Measurements from ENCODE around the gene ERFL. TPM values are rescaled to one million over a fixed set of nuclear protein-coding genes. Genes with fewer than 3 reads are reported as not detected.

The ERFL gene
- polyA plus RNA-seq, 1 of the 3 experiments (the other 2 are of a cell fraction), result 0.07 TPM

GRCh38 chr19:41936961-41937360, 8.7 kb upstream of the ERFL start (continued):
- no peak for TF ChIP-seq USF2 (IDR thresholded peaks at IDR 0.05; ENCODE audit: borderline replicate concordance, low read depth, low read length)
- no peak for TF ChIP-seq RAD21 (IDR thresholded peaks at IDR 0.05; ENCODE audit: low read length)
- no peak for TF ChIP-seq EZH2phosphoT487 (IDR thresholded peaks at IDR 0.05; ENCODE audit: borderline replicate concordance, low read depth)
- no peak for TF ChIP-seq JUND (IDR thresholded peaks at IDR 0.05)
- no peak for TF ChIP-seq NFIC (IDR thresholded peaks at IDR 0.05; ENCODE audit: borderline replicate concordance)
- TF ChIP-seq RXRA (IDR thresholded peaks at IDR 0.05; ENCODE audit: borderline replicate concordance, low read depth), result no peak
- TF ChIP-seq ZBTB33 (IDR thresholded peaks at IDR 0.05; ENCODE audit: borderline replicate concordance, low read depth), result no peak
- no peak for TF ChIP-seq ELF1 (IDR thresholded peaks at IDR 0.05)
- no peak for TF ChIP-seq GATA2 (CRISPR knock-in tag; IDR thresholded peaks at IDR 0.05)
- no peak for TF ChIP-seq PBX3 (IDR thresholded peaks at IDR 0.05)
- TF ChIP-seq EP300 (IDR thresholded peaks at IDR 0.05; ENCODE audit: borderline replicate concordance in 1 of 2, low read depth in 1 of 2, low read length in 1 of 2), result no peak
- TF ChIP-seq TAF1 (IDR thresholded peaks at IDR 0.05; ENCODE audit: borderline replicate concordance, low read depth, low read length), result no peak

- H3K9me2 ChIP-seq, result no peaks in the 10 kb centered on the region
- WGBS (ENCODE audit: low lambda C conversion rate), result 64% methylated on average over 8 of the region's 8 CpGs
- H3K36me3 ChIP-seq (replicated peaks in 1 of 2; ENCODE audit: control insufficient read depth in 1 of 2, insufficient read depth in 2 of 2, low read length in 1 of 2), result no peaks in the 10 kb centered on the region
- no peaks in the 10 kb centered on the region for H3F3A ChIP-seq (replicated peaks; ENCODE audit: insufficient read depth)
- H3K9ac ChIP-seq, result no peak overlapping the region
- peaks cover 0 to 11% of the 10 kb centered on the region in 2 experiments; a peak in 2 of 4 replicates for H3K4me1 ChIP-seq (ENCODE audit: control insufficient read depth in 1 of 2, insufficient read depth in 2 of 2, low read depth in 1 of 2, low read length in 1 of 2)
- CTCF ChIA-PET, result interaction anchor here (0.6 to 1.9 kb wide), 5 partner anchors 11 to 99 kb away, joined by 3 to 15 read pairs (median 3); no protein-coding TSS in a partner anchor
- DNase-seq, result no peak
- H2AFZ ChIP-seq (ENCODE audit: low read depth), result no peak overlapping the region
- H3K79me2 ChIP-seq (ENCODE audit: insufficient read depth), result no peaks in the 10 kb centered on the region
- H4K20me1 ChIP-seq (ENCODE audit: insufficient read depth), result 0 out of 2 replicates have a peak, but pooled peaks cover 3% of the 10 kb centered on the region
- POLR2A ChIA-PET, result no interaction called here
- H3K27ac ChIP-seq (ENCODE audit: low read depth in 2 of 2, low read length in 1 of 2), result no peak overlapping the region
- no peak overlapping the region for H3K4me3 ChIP-seq (ENCODE audit: low read depth in 2 of 2, low read length in 1 of 2)
- no peaks in the 10 kb centered on the region for H3K9me3 ChIP-seq
- TF ChIP-seq GATA2 (CRISPR knock-in tag; IDR thresholded peaks at IDR 0.05) (no peak), USF2 (IDR thresholded peaks at IDR 0.05; ENCODE audit: borderline replicate concordance, low read depth, low read length) (no peak), CTCF (IDR thresholded peaks at IDR 0.05) (no peak), FOXJ3 (CRISPR knock-in tag; IDR thresholded peaks at IDR 0.05) (no peak), ZBTB33 (IDR thresholded peaks at IDR 0.05; ENCODE audit: borderline replicate concordance, low read depth) (no peak), EZH2phosphoT487 (IDR thresholded peaks at IDR 0.05; ENCODE audit: borderline replicate concordance, low read depth) (no peak), YY1 (IDR thresholded peaks at IDR 0.05; ENCODE audit: low read depth) (no peak)
- no peak overlapping the region for H3K4me2 ChIP-seq
- peaks cover 7% of the 10 kb centered on the region for H3K27me3 ChIP-seq (ENCODE audit: insufficient read depth)
Measured at GRCh38 chr19:41936416-41936850, 8.2 kb upstream of the ERFL start.
